ENCODE measurements around the gene NHEJ1. TPM values are rescaled to one million over a fixed set of nuclear protein-coding genes. Genes with fewer than 3 reads are reported as not detected.

NHEJ1 gene
- total and polyA plus RNA-seq, 2 of the 13 experiments (the other 11 are each of a cell fraction or from before 2014, with no cell fraction given), result 30.0 to 30.7 TPM

GRCh38 chr2:219200502-219201326, 40.1 kb upstream of the NHEJ1 start (continued):
- peak; percentile 26; the same call in 1 of the 2 replicates for TF ChIP-seq PAXIP1 (CRISPR knock-in tag; conservative IDR thresholded peaks at IDR 0.05)
- TF ChIP-seq ZSCAN9 (CRISPR knock-in tag; IDR thresholded peaks at IDR 0.05; ENCODE audit: borderline replicate concordance), result 0 out of 2 replicates have a peak, but pooled peaks have one; percentile 22
- 0 out of 2 replicates have a peak, but pooled peaks have one; percentile 20 for TF ChIP-seq NCOA2 (CRISPR knock-in tag; IDR thresholded peaks at IDR 0.05)
- TF ChIP-seq HOMEZ (CRISPR knock-in tag; IDR thresholded peaks at IDR 0.05; ENCODE audit: low read depth), result peak; percentile 77; the same call in 1 of the 2 replicates
- TF ChIP-seq NFYB (CRISPR knock-in tag; IDR thresholded peaks at IDR 0.05), result peak; percentile 84
- 0 out of 2 replicates have a peak, but pooled peaks have one; percentile 14 for TF ChIP-seq ZNF772 (CRISPR knock-in tag; IDR thresholded peaks at IDR 0.05)
- peak; percentile 43; the same call in 1 of the 2 replicates for TF ChIP-seq ZGPAT (CRISPR knock-in tag; IDR thresholded peaks at IDR 0.05)
- peak; percentile 57; the same call in 1 of the 2 replicates for TF ChIP-seq HBP1 (CRISPR knock-in tag; IDR thresholded peaks at IDR 0.05; ENCODE audit: low read depth)
- 0 out of 2 replicates have a peak, but pooled peaks have one; percentile 14 for TF ChIP-seq RXRB (CRISPR knock-in tag; IDR thresholded peaks at IDR 0.05; ENCODE audit: borderline replicate concordance)
- 0 out of 2 replicates have a peak, but pooled peaks have one; percentile 27 for TF ChIP-seq FOXC1 (CRISPR knock-in tag; IDR thresholded peaks at IDR 0.05; ENCODE audit: borderline replicate concordance)
- TF ChIP-seq POLR2G (IDR thresholded peaks at IDR 0.05; ENCODE audit: low read depth, low read length), result peak; percentile 69

Measured in HepG2 (cell line).